NOMO-1 treated with dmso at 0.1 percent for 144 hours (cell line): ENCODE measurements around the gene FLYWCH2.
A peak's percentile ranks its signal among the peaks of the same experiment; 100 is the strongest.
"Not testable (repeated sequence)": the region's sequence is repeated elsewhere in the genome, so short reads cannot be mapped to it uniquely, and the experiment has no call there.

Experiments
- DNase-seq: peaks from one replicate; lab custom pipeline; 2025; ENCODE audit not compliant: unreplicated experiment; lab: John Stamatoyannopoulos, UW

The FLYWCH2 gene

DNA sequence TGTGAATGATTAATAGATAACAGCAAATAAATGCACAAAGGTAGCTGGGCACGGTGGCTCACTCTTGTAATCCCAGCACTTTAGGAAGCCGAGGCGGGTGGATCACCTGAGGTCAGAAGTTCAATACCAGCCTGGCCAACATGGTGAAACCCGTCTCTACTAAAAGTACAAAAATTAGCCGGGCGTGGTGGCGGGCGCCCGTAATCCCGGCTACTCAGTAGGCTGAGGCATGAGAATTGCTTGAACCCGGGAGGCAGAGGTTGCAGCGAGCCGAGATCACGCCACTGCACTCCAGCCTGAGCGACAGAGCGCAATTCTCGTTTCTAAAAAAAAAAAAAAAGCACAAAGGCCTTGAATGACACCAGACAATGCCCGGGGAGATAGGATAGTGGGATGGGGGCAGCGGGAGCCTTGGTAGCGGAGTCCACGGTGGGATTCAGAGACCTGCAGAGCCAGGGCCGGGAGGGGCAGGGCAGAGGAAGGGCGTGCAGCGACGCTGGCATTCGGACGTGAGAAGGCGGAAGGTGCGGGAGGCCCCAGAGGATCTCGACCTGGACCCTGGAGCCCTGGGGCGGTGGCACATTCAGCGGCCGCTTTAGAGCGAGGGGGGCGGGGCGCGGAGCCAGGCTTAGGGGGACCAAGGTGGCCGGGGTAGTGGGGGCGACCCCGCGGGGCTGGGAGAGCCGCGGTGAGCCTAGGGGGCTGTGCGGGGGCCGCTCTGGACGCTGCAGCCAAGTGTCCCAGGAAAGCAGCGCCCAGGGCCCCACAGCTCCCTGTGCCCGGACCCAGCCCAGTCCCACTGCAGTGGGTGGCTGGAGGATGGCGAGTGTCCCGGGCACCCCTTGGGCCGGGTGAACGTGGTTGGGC lies 999 bp upstream of the FLYWCH2 start:
- peak; percentile 10 for DNase-seq

DNA sequence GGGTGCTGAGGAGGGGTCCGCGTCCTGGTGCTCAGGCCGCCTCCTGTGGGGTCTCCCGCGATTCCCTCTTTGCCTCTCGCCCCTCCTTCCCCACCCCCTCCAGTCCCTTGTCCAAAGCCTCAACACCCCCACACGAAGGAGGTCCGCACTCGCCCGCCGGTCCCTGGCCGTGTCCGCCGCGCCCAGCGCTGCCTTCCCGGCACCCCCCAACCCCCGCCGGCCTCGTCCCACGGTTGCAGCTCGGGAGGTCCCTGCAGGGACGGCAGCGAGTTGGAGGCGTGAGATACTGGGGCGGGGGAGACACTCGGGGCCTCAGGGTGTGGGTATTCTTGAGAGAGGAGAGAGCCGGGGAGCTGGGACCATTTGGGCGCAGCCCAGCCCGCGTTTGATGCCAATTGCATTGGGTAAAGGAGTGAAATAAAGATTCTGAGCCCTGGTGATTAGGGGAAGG lies 468 bp downstream of the FLYWCH2 start:
- DNase-seq, result no peak

DNA sequence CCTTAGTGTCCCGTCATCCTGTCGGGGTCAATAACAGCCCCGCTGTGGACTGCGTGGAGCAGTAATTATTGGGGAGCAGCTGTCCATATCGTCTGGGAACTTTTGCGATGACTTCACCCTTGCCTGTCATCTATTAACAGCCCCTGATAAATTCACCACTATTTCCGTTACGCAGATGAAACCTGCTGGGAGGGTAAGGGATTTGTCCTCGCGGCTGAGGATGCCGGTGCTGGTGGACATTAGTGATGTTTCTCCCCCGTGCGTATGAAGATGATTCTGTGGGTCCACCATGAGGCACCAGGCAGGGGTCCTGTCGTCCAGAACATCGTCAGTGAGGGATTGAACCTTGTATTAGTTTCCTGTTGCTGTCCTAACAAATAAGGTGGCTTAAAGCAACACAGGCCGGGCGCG lies 1.0 kb downstream of the FLYWCH2 start:
- no peak for DNase-seq

DNA sequence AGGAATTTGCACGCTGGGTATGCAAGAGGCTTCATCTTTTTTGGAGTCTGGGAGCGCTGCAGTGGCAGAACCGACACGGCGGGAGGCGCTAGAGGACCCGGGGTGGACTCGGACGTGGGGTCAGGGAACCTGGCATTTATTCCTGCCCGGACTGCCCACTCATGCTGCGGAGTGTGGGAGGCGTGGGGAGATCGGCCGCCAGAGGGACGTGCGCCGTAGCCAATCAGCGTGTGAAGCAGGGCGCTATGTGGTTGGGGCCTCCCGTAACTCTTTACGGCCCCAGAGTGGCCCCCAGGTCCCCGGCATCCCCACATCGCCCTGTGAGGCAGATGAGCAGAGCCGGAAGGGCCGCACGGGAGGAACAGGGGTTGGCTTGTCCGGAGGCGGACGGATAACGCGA lies 11.2 kb downstream of the FLYWCH2 start:
- DNase-seq, result no peak

DNA sequence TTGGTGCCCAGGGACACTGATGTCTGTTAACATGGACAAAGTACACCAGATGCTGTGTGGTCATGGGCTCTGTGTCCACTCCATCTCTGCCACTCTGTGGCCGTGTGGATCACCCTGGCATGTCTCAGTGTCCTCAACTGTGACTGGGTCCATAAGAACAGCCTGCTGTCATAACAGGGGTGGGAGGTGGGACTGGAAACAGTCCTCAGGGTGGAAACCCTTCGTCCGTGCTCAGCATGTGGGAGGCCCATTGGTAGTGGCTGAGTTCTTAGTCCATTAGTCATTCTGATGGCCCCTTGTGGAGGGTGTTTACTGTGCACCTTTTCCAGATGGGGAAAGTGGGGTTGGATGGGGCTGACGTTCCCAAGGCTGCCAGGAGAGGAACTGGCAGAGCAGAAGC lies 12.8 kb downstream of the FLYWCH2 start:
- no peak for DNase-seq

DNA sequence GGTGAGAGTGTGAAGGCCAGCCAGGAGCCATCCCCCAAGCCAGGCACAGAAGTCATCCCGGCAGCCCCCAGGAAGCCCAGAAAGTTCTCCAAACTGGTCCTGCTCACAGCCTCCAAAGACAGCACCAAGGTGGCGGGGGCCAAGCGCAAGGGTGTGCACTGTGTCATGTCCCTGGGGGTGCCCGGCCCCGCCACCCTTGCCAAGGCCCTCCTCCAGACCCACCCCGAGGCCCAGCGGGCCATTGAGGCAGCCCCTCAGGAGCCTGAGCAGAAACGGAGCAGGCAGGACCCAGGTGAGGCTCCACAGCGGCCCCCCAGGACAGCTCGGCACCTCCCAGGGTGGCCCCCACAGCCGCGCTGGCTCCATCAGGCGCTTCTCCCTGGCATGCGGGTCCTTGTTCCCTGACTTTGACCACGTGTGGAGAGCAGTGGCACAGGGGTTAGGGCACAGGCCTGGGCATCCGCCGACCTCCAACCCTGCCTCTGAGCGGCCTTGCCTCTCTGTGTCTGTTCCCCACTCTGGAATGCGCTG lies 13.5 kb downstream of the FLYWCH2 start:
- DNase-seq, result no peak

DNA sequence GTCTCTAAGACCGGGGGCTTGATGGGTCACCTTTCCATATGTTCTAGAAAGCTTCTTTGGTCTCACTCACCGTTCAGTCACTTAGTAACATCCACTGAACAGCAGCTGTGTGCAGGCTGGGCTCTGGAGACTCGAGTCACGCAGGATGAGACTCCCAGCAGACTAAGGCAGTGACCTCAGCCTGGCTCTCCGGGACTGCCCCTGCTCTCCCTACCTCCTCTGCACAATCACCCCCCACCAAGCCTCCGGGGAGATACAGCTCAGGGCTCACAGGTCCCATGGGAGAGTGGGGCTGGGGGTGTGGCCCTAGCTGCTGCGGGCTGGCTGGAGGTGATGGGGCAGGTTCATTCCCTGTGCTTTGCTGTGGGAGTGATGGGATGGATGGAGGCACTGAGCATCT lies 14.1 kb downstream of the FLYWCH2 start:
- DNase-seq, result no peak

DNA sequence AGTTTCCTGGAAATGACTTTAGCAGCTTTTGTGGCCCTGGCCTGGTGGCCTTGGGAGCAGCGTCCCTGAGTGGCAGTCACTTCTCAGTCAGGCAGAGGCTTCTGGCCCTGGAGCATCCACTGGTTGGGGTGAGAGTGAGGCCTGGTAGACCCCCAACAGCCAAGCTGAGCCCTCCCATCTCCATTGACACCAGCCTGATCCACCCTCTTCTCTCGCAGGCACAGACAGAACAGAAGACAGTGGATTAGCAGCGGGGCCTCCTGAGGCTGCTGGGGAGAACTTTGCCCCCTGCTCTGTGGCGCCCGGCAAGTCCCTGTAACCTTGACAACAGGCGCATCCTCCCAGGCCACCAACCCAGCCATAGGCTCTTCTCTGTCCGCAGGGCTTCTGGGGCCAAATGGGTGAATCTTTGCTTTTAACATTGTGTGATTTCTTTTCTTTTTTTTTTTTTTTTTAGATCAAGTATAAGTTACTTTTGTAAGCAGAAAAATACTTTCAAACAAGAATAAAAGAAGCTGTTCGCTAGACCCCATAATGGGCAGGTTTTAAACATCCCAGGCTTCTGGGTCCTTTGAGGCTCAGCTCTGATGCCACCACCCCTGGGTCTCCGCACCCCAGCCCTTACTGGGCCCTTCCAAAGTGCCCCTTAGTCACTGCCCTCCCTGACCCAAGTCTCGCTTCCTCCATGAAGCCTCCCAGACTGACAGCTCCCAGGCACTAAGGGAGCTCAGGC lies 16.0 kb downstream of the FLYWCH2 start:
- no peak for DNase-seq

DNA sequence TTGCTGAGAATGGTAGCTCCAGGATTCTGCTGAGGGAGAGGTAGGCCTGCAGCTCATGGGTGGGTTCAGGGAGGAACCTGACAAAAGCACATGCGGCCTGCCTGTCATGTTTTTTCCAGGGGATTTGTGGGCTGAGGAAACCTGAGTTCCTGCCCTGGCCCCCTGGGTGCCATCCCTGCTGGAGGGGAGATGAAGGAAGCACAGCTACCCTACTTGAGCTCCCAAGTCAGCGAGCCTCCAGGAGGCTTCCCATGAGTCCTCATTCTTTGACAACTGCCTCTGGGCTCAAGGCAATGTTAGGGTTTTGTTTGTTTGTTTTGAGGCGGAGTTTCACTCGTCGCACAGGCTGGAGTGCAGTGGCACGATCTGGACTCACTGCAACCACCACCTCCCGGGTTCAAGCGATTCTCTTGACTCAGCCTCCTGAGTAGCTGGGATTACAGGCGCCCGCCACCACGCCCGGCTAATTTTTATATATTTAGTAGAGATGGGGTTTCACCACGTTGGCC lies 16.6 kb downstream of the FLYWCH2 start:
- no peak for DNase-seq

DNA sequence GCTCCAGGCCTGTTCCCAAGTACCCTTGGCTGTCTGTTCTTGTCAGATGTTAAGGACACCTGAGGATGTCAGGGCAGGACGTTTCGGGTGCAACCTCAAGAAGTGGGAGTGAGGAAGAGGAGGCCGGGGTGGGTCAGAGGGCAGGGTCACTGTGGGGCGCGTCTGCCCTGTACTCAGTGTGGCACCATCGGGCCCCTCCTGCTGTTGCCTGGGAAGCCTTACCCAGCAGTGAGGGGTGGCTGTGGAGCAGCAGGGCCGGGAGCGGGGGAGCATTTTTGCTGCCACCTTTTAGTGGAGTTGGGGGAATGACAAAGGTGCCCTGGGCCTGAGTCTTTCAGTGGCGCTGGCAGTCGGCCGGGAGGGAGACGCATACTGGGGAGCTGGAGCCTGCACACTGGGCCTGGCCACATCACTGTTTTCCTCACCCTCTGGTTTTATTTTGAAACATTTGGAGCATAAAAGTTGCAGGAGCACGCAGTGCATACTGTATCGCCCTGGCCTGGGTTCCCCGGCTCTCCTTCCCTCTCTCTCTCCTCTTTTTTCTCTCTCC lies 17.6 kb downstream of the FLYWCH2 start:
- DNase-seq, result no peak

DNA sequence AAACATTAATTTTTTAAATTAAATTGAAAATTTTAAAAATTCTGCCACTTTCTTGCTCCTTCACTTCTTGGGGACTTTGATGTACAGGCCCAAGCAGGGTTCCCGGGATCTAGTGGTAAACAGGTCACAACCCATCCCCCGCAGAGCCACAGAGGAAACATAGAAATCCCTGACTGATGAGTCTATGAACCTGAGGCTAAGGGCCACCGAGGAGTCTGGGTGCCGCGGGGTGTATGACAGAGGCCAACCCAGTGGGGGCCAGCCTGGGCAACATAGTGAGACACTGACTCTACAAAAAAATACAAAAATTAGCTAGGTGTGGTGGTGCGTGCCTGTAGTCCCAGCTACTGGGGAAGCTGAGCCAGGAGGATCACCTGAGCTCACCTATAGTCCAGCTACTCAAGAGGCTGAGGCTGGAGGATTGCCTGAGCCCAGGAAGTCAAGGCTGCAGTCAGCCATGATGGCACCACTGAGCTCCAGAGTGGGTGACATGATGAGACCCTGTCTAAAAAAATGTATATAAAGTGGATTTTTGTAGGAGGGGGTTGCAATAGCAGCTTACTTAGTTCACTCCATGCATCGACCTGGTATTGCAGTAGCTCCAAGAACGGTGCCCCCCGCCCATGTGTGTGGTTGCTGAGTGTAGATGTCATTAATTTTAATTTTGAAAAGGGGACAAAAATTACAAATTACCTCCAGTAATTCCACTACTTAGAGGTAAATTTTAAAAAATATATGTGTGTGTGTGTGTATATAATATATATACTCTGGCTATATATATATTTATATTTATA lies 19.5 kb downstream of the FLYWCH2 start:
- no peak for DNase-seq

DNA sequence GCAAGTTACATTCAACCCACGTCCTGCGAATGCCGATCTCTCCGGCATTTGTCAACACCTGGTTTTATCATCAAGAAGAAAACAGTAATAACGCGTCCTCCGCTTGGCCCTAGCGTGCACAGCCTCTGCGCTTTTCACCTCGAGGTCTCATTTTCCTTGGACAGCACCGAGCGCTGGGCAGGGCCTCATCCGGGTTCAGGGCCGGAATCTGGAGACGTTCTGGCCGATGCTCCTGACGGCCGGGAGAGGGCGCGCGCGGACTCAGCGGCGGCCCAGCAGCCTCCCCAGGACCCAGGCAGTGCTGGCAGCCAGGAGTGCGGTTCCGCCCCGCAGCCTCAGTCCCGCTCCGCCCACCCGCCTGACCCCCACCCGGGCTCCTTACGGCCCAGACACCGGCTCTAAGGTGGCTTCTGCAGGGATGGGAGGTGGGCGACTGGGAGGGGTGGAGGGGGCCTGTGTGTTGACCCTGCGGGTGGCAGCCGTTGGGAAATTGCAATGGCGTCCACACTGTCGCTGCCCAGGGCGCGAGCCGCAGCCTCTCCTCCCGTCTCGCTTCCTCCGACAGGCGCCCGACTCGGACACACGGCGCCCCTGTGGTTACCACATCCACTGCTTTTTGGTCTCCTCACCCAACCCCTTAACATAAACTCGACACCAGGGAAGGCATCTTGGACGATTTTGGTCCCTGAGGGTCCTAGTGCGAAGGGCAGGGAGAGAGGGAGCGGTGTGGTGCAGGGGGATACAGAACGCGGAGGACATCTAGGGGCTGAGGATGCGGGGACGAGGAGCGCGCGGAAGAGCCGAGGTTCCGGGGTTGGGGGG lies 21.3 kb downstream of the FLYWCH2 start:
- DNase-seq, result peak; percentile 83

DNA sequence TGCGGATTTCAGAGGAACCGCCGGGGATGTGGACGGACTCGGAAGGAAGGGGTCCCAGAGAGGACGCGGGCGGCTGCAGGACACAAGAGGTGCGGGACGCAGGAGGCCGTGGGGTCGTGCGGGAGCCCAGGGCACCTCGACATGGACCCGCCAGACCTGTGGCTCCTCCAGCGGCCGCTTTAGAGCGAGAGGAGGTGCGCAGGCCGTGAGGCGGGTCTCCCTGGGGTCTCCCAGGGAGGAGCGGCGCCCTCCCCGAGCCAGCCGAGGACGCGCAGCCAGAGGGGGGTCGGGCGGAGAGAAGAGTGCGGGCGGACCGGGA lies 21.9 kb downstream of the FLYWCH2 start:
- DNase-seq, result no peak

DNA sequence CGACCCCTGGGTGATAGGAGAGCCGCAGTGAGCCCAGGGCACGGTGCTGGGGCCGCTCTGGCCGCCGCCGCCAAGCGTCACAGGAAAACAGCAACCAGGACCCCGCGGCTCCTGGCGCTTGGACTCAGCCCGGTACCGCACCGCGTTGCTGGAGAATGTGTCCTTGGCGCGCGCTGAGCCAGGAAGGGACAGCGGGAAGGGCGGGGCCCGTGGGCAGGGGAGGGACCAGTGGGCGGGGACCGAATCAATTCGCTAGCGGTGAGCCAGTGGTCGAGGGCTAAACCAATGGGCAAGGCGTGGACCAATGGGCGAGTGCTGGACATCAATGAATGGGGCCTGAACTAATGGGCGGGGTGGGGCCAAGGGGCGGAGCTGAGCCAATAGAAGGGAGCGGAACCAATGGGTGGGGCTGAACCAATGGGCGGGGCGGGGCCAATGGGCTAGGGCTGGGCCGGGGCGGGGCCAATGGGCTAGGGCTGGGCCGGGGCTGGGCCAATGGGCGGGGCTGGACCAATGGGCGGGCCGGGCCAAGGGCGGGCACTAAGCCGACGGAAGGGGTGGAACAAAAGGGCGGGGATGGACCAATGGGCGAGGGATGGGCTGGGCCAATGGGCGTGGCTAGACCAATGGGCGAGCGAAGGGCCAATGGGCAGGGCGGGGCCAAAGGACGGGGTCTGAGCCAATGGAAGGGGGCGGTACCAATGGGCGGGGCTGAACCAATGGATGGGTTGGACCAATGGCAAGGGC lies 22.4 kb downstream of the FLYWCH2 start:
- peak; percentile 95 for DNase-seq

DNA sequence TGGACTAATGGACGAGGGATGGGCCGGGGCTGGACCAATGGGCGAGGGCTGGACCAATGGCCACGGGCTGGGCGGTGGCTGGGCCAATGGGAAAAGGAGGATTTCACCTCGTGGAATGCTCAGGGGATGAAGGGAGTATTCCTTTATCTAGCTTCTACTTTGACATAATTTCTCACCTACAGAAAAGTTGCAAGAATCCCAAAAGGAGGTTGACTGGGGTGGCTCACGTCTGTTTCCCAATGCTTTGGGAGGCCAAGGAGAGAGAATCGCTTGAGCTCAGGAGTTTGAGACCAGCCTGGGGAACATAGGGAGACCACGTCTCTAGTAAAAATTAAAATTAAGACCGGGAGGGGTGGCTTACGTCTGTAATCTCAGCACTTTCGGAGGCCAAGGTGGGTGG lies 23.0 kb downstream of the FLYWCH2 start:
- no peak for DNase-seq

DNA sequence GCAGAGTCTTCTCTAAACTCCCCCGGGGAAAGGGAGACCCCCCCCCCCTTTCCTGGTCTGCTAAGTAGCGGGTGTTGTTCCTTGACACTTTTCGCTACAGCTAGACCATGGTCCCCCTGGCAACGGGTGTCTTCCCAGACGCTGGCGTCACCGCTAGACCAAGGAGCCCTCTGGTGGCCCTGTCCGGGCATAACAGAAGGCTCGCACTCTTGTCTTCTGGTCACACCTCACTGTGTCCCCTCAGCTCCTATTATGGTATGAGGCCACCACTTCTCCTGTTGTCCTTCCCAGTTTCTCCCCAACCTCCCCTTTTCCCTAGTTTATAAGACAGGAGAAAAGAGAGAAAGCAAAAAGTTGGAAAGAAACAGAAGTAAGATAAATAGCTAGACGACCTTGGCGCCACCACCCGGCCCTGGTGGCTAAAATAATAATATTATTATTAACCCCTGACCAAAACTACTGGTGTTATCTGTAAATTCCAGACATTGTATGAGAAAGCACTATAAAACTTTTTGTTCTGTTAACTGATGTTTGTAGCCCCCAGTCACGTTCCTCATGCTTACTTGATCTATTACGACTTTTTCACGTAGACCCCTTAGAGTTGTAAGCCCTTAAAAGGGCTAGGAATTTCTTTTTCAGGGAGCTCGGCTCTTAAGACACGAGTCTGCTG lies 24.2 kb downstream of the FLYWCH2 start:
- DNase-seq, result not testable (repeated sequence)

DNA sequence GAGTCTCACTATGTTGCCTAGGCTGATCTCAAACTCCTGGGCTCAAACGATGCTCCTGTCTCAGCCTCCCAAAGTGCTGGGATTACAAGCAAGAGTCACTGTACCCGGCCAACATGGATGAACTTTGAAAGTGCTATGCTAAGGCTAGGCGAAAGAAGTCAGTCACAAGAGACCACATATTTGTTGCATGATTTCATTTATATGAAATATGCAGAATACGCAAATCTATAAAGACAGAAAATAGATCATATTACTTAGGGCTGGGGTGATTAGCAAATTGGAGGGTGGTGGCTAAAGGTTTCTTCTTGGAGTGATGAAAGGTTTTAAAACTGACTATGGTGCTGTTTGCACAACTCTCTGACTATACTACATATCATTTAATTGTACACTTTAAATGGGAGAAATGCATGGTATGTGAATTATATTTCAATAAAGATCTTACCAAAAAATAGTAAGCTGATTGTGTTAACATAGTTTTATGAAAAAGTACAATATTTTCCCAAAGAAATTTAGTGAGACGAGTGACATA lies 27.5 kb downstream of the FLYWCH2 start:
- DNase-seq, result no peak

DNA sequence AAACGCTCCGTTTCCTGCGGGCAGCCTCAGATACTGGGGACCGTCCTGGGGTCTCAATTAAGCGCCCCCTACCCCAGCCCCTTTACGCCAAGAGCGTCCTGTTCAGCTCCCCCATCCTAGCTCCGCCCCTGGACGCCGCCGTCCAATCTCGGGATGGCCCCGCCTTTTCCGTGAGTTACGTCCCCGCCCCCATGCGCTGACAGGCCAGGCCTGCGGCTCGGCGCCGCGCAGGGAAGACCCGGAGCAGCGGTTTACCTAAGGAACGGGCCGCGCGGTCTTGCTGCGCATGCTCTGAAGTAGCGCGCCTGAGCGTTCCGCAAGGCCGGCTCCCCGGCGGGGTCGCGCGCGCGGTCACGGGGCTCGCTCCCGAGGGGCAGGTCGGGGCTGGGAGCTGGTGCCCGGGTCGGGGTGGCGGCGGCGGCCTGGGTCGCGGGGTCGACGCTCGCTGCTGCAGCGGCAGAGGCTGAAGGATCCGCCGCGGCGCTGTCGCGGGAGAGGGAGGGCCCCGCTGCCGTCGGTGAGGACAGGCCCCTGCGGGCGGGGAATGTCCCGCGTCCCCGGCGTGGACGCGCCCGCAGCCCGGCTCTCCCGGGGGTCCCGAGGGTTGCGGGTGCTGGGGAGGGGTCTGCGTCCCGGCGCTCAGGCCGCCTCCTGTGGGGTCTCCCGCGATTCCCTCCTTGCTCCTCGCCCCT lies 28.8 kb downstream of the FLYWCH2 start, which contains the start of gene FLYWCH1:
FLYWCH1 (plus strand) TSS at position 294 of the 692 bp plus-strand sequence. CDS start 17,755 bp downstream, outside the sequence.
- peak; percentile 96 for DNase-seq
